IPS-18c (cell line): ENCODE results near the gene GSTM3.
"Not testable (repeated sequence)": the region's sequence is repeated elsewhere in the genome, so short reads cannot be mapped to it uniquely, and the experiment has no call there.

ENCODE experiments used
- H3K4me3 ChIP-seq: 2 replicates; pipeline ENCODE4 v1.7.0; 2013; ENCODE audit warnings: low read depth, mild to moderate bottlenecking, low read length, moderate library complexity; ENCODE audit not compliant: insufficient read depth
- H3K9me3 ChIP-seq: one replicate; pipeline ENCODE4 v1.6.1; 2013; ENCODE audit warnings: mild to moderate bottlenecking, low read length, moderate library complexity; ENCODE audit not compliant: control insufficient read depth, insufficient read depth

Gene GSTM3

DNA sequence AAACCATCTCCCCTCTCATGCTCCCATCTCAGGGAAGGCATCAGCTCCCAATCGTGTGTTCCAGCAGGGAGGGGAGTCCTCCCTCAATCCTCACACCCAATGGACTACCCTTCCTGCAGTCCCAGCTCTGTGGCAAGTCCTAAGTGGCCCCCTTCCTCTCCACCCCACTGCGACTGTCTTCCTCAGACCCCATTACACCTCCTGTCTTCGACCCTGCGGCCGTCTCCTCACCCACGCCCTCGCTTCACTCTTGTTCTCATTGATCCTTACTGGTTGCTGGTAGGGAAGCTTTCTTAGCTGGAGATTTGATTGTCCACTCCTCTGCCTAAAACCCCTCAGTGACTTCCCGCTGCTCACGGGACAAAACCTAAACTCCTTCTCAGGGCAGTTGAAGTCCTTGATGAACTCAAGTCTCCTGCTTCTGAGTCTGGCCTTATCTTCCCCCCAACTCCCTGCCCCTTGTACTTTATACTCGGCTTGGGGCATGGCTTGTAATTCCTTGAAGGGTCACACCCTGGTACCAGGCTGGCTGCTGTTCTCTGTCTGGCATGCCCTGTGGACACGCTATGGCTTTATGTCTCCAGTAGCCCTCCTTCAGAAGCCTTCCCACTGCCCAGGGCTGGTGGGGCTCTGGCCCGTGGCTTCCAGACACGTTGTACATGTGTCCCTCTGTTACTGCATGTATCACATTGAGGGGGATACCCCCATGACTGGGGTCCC lies 25.2 kb upstream of the GSTM3 start:
- H3K9me3 ChIP-seq = no peaks in the 10 kb centered on the region
- H3K4me3 ChIP-seq = no peak overlapping the region

DNA sequence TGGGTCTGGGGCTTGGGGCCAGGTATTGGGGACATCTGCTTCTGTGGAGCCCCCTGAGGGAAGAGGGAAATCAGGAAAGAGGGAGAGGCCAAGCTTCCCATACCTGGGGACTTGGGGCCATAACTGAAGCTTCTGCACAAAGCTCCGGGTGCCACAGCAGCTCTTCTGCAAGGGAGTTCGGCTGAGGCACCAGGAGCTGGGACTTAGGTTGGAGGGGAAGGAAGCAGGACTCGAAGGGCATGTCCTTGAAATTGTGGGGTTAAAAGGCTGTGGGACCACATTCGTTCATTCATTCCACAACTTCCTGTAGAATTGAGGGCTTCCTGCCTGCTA lies 24.6 kb upstream of the GSTM3 start:
- H3K4me3 ChIP-seq = no peak overlapping the region
- no peaks in the 10 kb centered on the region for H3K9me3 ChIP-seq

DNA sequence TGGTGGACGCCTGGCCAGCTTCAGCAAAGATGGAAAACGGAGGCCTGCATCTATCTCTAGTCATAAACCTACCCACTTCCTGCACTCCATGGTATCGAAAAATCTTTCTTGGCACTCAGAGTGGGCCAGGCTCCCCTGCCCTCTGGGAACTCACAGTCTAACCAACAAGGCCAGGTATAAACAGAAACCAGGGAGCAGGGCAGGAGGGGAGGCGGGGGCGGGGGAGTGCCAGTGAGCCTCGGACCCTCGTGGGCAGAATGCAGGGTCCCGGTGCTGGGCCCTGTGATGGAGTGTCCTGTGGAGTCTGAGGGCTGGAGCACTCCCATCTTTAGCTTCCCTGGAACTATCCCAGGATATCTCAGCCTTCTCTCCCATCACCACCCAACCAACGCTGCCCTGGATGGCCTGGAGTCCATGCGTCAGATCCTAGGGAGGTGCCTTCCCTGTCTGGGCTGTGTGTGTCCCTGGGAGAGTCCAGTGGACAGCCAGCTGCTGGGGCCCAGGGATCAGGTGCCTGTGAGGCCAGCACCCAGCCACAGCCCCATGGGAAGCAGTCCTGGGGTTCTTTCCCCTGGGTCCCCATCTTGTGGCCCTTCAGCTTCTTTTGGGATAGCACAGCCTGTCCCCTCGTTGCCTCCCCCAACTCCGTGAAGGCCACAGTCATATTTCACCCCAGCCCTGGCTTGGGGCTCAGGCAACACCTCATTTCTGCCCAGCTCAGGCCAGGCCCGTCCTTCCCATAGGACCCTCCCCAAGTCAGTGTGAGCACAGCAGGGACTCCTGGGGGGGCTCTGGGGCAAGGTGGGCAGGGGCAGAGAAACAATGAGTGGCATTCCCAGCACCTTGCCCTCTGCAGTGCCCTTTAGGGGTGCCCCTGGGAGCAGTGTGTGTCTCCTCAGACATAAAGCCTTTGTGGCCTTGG lies 24.0 kb upstream of the GSTM3 start:
- Histone ChIP-seq H3K4me3 (no peak overlapping the region), H3K9me3 (no peaks in the 10 kb centered on the region)

DNA sequence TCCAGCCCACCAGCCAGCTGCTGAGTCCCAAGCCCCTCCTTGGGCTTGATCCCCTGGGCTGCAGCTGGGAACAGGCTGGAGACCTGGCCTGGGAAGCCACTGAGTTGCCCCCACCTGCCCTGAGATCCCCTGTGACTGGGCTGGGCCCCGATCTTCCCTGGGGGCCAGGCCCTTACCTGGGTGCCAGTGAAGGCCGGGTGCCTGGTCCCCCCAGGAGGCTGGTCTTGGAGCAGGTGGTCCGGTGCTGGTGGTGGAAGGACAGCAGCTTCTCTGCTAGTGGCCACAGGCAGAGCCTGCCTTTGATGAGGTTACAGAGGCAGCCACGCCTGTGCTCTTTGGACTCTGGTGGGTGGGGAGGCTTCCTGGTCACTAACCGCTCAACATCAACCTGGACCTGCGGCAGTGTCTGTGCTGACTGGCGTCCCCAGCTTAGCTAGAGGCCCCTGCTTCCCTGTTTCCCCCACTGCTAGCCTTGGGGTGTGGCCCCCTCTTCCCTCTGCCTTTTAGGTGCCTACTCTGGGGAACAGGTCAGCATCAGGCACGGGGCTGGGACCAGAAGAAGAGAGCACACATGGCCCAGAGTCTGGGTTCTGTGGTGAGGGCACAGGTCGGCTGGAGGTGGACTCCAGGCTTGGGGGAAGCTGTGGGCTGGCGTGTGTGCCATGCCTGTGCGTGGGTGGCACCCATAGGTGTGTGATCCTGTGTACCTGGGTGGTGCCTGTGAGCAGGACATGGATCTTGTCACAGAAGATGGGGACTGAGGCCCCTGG lies 23.0 kb upstream of the GSTM3 start, which contains the start of gene EPS8L3:
TSS of gene EPS8L3 (minus strand) at position 278 of the 770 bp plus-strand sequence. CDS start 2,174 bp downstream, outside the sequence.
- H3K4me3 ChIP-seq = no peak within 1 kb of the TSS

DNA sequence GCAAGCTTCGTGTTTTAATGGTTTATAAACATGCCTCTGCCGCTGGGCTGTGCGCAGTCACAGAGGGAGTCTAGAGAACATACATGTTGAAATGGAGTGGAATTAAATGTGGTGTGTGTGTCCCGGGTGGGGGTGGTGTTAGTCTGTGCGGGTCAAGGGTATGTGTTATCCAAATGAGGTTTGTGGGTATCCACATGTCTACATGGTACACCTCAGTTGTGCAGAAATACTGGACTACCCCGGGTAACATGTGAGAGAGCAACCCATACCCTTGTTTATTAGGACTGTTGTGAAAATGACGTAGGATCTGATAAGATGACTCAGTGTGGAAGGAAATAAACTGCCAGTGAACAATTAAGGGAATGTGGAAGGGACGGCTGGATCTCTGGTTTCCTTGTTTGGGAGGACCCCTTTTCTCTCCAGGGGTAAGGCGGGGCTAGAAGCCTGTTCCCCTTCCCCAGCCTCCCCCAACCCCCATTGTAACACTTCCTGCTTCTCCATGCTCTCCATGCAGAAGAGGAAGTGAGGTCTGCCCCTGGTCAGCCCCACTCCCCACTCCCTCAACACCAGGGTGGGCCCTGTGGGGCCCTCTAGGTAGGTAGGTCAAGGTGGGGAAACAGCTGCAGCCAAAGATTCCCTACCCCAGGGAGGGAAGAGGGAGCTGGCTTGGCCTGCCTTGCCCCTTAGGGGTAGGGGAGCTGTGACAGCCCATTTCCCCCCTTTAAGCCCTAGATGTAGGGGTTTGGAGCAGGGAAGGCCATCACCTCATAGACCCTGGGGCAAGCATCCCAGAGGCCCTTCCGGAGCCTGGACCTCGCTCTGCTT lies 22.2 kb upstream of the GSTM3 start:
- H3K9me3 ChIP-seq = no peaks in the 10 kb centered on the region
- H3K4me3 ChIP-seq = no peak overlapping the region

More for the DNA sequence above, 23.0 kb upstream of the GSTM3 start, which contains the start of gene EPS8L3:
- no peaks in the 10 kb centered on the region for H3K9me3 ChIP-seq

DNA sequence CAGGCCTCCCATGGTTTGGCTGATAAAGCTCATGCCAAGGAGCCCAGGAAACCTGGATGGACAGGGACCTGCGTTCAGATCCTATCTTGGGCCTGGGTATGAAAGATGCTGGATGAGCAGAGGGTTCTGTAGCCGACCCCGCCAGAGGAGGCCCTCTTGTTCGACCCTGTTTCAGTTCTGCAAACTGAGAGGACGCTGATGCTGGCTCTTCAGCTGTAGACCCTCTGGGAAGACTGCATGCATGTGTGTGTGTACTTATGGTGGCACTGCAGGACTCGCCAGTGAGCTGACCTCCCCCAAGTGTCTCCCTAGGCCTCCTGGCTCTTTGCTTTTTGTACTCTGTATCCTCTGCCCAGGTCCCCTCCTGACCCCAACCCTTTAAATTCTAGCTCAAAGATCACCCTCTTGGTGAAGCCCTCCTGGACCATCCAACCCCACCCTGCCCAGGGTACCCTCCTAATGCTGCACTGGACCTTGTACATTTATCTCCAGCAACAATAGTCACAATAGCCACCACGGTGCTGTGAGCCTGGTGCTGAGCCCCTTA lies 21.3 kb upstream of the GSTM3 start:
- no peak overlapping the region for H3K4me3 ChIP-seq
- no peaks in the 10 kb centered on the region for H3K9me3 ChIP-seq

DNA sequence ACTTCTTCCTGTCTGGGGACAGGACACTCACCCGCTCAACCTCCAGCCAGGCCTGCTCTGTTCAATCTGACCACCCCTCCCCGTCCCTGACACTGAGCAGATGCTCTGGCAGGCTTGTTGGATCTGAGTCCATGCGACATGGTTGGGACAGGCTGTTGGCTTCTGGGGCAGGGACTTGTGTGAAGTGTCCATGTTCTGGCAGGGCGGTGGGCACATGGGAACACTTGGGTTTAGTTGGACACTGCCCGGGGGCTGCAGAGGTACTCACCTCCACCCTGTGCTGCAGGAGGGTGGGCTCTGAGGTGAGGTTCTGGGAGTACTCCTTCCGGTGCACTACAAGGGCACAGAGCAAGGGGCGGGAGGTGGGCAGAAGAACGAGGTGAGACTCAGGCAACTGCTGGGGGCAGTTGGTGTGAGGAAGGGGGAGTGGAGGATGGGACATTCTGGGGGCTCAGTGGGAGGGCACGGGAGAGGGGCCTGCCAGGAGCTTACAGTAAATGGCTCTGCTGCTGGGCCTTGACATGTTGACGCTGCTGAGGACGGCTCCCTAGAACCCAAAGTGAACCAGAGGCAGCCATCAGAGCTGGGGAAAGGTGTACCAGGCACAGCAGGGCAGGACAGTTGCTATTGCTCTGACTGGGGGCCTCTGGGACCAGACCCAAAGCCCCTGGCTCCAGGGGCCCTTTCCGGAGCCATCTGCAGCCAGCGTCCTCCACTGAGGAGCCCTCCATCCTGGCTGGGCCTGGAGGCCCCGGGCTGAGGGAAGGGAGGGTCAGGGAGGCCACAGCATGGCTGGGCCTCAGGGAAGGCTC lies 20.6 kb upstream of the GSTM3 start:
- Histone ChIP-seq H3K4me3 (no peak overlapping the region), H3K9me3 (no peaks in the 10 kb centered on the region)

DNA sequence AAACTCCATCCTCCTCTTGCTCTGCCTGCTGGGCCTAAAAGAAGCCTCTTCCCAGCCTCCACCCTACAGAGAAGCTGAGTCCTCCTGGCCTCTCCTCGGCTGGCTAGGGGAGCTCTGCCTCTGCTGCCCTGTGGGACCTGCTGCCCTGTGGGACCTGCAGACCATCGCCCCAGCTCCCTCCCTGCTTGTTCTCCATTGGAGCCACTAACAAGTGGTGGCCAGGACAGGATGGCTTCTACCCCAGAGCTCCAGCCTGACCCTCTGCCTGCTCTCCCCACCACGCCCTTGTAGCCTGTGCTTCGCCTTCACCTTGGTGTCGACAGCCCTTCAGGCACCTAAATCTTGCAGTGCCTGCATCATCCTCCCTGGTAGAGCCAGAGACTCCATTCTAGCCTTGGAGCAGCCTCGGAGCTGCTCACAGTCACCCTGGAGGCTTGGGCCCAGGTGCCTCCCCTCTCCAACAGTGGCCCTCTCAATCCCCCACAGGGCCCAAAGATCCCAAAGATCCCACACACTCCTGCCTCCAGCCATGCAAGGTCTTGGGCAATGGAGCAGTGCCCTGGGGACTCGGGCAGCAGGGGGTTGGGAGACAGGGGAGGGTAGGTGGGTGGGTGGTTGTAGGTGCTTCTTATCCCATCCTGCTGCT lies 19.9 kb upstream of the GSTM3 start:
- Histone ChIP-seq H3K9me3 (no peaks in the 10 kb centered on the region), H3K4me3 (no peak overlapping the region; the same call in 1 of the 2 replicates)

DNA sequence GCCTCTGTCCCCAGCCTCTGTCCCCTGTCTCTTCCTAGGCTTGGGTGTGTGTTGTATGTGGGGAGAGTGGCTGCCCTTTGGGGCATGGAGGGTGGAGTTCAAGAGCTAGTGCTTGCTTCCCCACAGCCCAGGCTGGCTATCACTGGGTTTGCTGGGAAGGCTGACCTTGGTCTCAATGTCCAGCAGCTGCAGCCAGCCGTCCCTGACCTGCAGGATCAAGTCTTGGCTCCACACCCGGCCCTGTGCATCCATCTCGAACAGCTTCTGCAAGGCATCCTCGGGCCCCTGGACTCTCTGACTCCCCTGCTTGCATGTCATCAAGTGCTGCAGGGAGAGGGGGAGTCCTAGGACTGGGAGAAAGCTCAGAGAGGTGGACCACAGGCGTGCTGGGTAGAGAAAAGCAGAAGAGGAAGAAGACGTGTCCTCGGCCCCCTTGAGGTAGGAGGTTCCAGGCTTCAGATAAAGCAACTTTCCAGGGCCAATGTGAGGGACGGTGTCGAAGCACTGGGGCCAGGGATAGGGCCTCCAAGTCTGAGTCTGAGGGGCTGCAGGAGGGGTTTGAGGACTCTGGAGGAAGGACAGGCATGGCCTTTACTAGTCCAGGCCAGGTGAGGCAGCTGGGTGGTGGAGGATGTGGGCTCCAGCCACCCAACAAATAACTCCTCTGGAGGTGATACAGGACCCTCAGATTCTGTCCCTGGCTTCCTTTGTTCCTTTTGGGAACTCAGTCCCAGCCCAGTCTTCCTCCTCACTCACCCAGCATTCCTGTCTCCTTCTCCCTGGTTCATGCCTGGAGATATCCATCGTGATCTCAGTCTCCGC lies 18.9 kb upstream of the GSTM3 start:
- no peak overlapping the region for H3K4me3 ChIP-seq
- no peaks in the 10 kb centered on the region for H3K9me3 ChIP-seq

DNA sequence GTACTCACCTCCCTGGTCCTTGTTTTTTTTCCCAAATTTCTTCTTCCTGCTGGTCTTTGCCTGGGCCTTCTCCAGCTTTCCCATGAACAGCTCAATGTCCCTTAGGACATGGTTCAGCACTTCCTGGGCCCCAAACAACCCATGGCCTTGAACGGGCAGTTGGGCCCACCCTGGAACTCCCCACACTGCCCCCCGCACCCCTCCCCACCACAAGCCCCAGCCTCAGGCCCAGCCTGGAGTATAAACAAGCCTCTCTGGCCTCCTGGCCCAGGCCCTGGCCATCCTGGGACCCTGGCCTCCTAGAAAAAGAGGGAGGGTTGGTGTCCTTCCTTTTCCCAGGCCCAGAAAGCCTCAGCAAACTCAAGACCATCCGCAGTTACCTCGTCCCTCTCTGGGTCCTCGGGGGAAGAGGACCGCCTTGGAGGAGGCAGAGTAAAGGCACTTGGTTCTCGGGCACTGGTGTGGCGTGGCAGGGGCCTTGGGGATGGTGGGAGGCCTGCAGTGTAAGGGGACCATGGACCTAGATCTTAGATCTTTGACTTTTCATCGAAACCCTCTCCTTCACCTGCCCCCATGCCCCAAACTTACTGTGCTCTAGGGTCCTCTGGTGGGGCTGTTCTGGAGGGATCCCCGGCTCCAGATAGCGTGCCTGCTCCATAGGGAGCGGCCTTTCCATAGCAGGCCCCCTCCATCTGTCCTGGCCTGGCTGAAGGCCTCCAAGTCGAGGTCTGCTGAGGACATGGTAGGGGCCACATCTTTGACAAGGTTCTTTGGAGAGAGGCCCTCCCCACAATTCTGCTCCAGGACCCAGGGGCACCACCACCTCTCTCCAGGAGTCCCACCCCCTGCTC lies 17.3 kb upstream of the GSTM3 start:
- H3K4me3 ChIP-seq = no peak overlapping the region
- peaks cover 1% of the 10 kb centered on the region for H3K9me3 ChIP-seq

DNA sequence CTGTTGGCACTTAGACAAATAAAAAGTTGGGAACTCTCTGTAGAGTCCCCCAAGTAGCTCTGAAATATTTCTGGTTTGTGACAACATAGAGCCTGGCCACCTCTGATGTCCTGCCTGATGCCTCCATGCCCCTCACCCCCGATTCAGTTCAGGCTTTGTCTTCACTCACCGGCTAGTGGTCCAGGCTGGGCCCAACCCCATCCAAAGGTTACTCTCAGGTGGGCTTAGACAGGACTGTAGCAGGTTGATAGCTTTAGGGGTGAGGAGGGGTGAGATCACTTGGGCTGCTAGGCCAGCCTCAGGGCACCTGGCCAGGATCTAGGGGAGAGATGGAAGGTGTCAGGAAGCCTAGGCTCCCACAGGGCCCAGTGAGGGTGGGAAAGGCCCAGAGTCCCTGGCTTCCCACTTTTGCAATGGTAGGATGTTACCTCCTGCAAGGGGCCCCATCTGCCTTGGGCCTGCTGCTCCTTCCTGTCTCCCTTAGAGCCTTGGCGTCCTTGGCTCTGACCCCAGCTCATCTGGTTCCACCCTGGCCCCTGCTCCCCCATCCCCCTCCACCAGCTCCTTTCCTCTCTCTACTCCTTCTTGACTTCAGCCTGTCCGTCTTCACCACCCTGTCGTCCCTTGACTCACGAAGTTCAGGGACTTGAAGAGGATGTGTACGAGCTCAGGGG lies 16.1 kb upstream of the GSTM3 start:
- peaks cover 2% of the 10 kb centered on the region for H3K9me3 ChIP-seq
- no peak overlapping the region for H3K4me3 ChIP-seq

DNA sequence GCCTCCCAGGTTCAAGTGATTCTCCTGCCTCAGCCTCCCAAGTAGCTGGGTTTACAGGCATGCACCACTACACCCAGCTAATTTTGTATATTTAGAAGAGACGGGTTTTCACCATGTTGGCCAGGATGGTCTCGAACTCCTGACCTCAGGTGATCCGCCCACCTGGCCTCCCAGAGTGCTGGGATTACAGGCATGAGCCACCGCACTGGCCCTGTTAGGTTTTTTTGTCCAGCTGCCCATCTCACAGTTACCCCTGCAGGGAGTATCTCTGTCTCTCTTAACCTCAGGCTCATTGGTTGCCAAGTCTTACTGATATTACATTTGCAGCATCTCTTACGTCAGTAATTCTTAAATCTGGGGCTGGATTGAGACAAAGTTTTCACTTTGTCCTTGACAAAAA lies 15.5 kb upstream of the GSTM3 start:
- not testable (repeated sequence) for H3K9me3 ChIP-seq, H3K4me3 ChIP-seq

DNA sequence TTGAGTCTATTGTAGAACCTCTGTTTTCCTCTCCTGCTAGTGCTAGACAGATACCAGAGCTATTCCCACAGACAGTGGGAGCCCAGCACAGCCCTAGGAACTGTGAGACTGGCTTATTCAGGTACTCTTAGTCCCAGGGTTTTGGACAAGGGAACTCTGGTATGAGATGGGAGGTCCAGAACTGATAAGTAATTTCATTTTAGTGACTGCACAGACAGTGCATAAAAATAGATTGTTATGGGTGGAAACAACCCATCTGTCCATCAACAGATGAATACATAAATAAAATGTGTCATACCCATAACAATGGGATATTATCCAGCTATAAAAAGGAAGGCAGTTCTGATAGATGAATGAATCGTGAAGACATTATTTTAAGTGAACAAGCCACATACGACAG lies 13.9 kb upstream of the GSTM3 start:
- H3K4me3 ChIP-seq = no peak overlapping the region
- H3K9me3 ChIP-seq = peaks cover 6% of the 10 kb centered on the region
